ENCODE results near the gene LASP1.
"Not testable (repeated sequence)": the region's sequence is repeated elsewhere in the genome, so short reads cannot be mapped to it uniquely, and the experiment has no call there.

The LASP1 gene

DNA sequence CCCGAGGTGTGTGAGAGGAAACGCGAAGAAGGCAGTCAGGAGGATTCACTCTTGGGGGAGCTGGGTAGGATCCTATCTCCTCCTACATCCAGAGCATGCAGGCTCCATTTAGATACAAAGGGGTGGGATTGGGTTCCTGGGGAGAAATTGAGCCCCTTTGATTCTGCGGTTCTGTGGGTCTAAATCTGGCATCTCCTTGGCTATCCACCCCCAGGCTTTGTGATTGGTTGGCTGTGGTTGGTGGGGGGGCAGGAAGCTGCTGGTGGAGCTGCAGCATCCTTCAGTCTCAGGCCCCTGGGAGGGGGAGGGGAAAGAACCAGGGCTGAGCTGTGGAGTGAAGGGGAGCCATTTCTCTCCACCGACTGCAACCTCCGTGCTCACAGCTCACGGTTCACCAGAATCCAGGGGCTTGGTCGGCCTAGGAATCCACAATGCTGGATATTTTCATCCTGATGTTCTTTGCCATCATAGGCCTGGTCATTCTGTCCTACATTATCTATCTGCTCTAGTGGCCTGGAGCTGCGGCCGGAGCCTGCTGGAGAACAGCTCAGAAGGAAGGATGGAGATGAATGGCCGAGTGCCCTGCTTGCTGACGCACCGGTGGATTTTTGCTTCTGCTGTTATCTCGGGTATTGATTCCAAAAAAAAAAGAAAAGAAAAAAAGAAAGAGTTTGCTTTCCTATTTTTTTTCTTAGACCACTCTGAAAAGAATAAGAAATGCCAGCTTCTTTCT lies 55.6 kb downstream of the LASP1 start, which contains the start of gene LASP1NB:
Gene LASP1NB, plus strand, starts transcription at position 352 of the 733 bp plus-strand sequence.
- peak in 55 of 56 donors; percentile 39 to 95 (median 84) for DNase-seq

DNA sequence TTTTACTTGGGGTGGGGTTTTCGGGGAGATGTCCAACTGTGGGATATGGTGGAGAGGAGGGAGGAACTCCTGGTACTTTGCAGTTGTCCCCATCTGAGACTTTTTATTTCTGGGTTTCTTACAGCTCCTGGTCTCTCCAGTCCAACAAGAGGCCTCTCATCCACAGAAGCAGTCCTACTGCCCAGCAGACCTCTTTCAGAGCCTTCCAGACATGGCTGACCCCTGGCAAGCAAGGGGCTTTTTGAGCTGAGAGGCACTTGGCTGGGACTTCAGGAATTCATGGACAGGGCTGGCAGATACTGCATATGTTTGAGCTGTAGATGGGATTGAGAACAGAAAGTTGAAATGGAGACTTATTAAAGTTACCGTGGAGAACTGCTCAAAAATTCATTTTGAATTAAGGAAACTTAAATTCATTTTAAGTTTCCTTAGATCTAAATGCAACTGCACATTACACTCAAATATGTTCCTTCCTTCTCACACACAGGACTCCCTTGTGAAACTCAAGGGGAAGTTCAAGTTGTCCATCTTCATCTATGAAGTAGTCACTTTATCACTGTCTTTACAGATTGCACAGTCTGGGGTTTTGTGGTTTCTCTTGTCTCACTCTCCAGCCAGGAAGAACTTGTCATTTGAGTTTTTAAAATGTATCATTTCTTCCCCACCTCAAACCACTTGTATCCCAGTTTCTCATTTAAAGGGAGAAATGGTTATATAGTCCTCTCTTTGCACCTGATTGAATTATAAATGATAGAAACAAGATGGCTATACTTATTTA lies 56.6 kb downstream of the LASP1 start:
- DNase-seq, result peak in 8 of 56 donors; percentile 5 to 49 (median 28)

DNA sequence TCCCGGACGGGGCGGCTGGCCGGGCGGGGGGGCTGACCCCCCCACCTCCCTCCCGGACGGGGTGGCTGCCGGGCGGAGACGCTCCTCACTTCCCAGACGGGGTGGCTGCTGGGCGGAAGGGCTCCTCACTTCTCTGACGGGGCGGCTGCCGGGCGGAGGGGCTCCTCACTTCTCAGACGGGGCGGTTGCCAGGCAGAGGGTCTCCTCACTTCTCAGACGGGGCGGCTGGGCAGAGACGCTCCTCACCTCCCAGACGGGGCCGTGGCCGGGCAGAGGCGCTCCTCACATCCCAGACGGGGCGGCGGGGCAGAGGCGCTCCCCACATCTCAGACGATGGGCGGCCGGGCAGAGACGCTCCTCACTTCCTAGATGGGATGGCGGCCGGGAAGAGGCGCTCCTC lies 60.9 kb downstream of the LASP1 start:
- DNase-seq, result not testable (repeated sequence)

DNA sequence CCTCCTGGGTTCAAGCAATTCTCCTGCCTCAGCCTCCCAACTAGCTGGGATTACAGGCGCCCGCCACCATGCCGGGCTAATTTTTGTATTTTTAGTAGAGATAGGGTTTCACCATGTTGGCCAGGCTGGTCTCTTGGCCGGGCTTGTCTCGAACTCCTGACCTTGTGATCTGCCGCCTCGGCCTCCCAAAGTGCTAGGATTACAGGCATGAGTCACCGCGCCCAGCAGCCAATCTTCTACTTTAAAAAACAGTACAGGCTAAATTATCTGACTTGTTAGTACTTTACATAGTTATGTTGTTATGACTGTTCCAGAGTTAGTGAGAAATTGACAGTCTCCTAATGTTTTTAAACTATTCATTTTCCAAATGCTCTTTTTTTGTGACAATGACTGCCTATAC lies 64.1 kb downstream of the LASP1 start:
- DNase-seq, result not testable (repeated sequence)

DNA sequence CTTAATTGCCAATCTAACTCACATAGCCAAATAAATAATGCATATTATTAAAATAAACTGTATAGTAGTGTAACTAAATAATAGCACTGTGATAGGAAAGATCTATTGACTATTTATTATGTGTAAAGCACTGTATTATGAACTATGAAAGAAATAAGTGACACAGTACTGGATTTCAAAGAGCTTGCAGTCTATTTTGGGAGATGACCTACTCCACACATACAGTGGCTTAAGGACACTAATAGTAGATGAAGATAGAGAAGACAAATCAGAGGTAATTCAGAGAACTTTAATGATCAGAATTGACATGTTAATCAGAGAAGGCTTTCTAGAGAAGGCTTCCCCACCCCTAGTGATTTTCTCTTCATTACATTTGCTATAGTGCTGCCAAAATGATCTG lies 70.1 kb downstream of the LASP1 start:
- DNase-seq, result no peak

DNA sequence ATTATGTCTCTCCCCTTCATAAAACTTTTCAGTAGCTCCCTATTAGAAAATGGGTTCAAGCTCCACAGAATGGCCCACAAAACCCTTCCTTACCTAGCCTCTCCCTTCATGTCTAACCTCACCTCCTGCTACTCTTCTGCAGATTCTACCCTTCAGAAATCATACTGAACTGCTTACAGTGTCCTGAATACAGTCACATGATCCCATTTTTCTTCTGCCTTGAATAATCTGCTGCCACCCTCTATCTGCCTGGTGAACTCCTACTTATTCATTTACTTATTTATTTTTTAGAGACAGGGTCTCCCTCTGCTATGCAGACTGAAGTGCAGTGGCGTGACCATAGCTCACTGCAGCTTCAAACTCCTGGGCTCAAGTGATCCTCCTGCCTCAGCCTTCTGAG lies 70.5 kb downstream of the LASP1 start:
- no peak for DNase-seq

DNA sequence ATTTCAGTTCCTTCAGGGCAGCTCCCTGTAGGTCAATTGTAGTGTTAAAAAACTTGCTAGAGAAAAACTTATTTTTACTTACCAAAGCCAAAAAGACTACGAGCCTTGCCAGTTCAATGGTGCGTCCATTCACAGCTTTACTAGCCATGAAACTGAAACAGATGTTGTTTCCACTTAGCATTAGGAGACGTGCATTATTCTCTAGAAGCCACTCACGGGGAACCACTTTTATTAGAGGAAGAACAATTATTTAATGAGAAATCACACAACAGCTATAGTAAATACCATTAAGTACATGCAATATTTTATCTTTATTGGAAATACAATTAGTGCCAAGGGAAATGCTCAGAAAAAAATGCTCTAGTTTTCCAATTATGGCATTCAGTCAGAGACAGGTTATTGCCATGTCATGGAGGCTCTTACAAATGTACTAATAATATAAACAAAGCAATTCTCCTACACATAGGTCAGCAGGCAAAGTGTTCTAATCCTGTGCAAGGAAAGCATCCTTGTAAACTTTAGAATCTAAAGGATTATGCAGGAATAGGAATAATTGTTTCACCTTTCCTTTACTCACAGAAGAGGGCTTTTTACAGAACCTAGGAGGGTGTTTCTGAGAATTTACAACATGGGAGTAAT lies 73.0 kb downstream of the LASP1 start:
- no peak for DNase-seq

DNA sequence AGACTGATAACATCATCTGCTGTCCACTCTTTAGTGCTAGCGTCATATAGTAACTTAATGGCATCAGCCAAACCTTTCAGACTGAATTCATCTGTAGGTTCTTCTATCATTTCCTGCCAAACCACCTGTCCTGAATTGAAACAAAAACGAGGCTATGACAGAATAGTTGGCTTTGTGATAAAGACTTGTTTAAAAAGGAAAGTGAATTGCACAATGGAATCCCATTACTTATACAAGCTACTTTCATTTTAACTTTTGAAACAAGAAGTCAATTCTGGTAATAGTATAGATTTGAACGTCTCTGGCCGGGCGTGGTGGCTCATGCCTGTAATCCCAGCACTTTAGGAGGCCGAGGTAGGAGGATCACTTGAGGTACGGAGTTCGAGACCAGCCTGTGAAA lies 73.7 kb downstream of the LASP1 start:
- no peak for DNase-seq

DNA sequence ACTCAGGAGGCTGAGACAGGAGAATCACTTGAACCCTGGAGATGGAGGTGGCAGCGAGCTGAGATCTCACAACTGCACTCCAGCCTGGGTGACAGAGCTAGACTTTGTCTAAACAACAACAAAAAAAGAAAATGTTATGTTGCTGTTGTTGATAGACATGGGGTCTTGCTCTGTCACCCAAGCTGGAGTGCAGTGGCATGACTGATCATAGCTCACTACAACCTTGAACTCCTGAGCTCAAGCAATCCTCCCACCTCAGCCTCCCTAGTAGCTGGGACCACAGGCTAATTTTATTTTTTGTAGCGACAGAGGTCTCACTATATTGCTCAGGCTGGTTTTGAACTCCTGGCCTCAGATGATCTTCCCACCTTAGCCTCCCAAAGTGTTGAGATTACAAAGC lies 77.3 kb downstream of the LASP1 start:
- no peak for DNase-seq

DNA sequence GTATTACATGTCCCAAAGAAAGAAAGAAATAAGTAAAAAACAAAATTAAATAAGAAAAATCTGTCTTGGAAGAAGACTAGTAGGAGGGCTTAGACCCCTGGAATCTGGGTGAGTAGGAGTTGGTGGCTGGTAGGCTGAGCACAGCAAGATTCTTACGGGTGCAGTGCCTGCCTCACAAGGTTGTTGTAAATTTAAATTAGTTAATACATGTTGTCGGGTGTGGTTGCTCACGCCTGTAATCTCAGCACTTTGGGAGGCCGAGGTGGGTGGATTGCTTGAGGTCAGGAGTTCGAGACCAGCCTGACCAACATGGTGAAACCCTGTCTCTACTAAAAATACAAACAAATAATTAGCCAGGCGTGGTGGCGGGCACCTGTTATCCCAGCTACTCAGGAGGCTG lies 83.9 kb downstream of the LASP1 start:
- DNase-seq, result not testable (repeated sequence)

DNA sequence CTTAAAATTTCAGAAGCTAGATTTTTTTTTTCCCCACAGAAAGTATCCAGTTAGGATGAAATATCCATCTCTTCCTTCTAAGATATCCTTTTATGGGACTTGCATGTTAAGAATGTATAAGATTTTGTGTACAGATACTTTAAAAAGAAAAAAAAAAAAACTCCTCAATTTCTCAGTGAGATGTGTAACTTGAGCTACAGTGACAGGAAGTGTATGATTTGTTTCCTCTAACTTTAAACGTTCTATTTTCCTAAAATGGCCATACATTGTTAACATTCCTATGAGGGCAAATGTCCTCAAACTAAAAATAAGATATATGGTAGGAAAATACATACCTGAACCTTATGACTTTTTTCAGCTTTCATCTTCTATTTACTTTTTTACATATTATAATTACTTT lies 88.5 kb downstream of the LASP1 start:
- DNase-seq, result no peak

DNA sequence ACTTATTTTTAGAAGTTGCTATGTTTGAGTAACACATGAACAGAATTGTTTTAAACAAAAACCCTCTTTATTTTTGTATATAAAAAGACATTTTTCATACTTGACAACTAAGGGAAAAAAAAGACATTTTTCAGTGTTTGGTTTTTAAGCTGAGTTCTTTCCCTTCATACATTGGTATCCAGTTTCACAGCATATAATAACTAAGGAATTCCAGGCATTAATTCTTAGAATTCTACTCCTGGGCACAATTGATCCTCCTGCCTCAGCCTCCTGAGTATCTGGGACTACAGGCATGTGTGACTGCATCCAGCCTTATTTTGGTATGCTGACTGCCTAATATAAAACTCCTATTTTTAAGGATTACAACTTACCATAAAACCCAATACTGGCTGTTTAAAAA lies 88.9 kb downstream of the LASP1 start:
- DNase-seq, result no peak

DNA sequence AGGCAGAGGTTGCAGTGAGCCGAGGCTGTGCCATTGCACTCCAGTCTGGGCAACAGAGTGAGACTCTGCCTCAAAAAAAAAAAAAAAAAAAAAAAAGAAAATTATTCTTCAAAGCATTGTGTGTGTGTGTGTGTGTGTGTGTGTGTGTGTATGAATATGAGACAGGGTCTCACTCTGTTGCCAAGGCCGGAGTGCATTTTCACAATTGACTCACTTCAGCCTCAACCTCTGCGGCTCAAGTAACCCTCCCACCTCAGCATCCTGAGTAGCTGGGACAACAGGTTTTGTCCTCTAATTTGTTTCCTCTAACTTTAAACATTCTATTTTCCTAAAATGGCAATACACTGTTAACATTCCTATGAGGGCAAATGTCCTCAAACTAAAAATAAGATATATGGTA lies 89.7 kb downstream of the LASP1 start:
- DNase-seq, result no peak

DNA sequence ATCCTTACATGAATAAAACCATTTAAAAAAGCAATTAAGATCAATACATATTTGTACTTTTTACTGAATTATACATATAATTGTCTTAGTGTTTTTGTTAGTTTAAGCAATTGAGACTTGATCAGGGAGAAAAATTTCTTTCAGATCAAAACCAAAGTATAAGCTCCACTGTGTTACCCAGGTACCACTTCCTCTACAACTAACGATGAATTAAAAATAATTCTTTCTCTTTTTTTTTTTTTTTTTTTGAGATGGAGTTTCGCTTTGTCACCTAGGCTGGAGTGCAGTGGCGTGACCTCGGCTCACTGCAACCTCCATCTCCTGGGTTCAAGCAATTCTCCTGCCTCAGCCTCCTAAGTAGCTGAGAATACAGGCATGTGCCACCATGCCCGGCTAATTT lies 90.5 kb downstream of the LASP1 start:
- DNase-seq, result no peak

DNA sequence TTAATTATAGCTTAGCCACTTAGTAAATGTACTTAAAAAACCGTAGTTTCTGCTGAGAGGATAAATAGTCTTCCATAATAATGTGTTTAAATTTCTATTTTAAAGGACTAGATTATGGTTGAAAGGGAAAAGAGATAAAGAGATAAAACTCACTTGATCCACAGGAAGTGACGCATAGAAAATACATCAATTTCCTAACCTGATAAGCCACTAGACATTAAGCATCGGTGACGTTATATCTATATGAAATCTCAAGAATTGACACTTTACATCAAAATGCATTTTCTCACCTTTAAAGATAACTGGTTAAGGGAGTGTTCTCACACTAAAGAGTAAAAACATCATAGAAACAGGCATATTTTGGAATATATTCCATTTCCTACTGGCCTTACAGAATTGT lies 91.6 kb downstream of the LASP1 start:
- DNase-seq, result no peak

DNA sequence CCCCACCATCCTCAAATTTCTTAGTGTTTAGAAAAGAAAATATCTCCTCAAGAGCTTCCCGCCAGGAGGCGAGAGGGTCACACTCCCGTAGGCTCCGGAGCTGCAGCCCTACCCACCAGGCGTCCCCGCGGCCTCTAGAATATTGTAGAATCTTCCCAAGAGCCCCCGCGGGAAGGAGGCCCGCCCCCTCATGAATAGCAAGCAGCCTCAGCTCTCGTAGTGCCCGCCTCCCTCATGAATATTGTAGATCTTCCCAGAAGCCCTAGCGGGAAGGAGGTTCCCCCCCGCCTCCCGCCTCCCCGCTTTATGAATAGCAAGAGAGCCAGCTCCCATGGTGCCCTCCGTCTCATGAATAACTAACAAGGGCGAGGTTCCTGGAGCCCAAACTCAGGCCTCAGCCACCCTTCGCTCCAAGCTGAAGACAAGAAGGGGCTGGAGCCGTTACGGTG lies 97.5 kb downstream of the LASP1 start, which contains the start of gene FBXO47:
Gene FBXO47, minus strand, starts transcription at position 114 of the 449 bp plus-strand sequence. CDS start 4,378 bp downstream, outside the sequence.
- peak; percentile 19 to 94 (median 79) for DNase-seq

DNA sequence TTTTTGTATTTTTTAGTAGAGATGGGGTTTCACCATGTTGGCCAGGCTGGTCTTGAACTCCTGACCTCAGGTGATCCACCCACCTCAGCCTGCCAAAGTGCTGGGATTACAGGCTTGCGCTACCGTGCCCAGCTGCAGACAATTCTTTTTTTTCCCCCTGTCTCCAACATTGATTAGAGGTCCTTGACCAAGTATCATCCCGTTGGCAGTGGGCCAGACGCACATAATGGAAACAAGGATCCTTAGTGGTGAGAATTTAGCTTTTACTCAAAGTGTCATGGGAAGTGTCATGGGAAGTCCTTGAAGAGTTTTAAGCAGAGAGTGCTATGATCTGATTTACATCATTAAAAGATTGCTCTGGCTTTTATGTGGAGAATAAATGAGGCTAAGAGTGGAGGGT lies 99.4 kb downstream of the LASP1 start:
- DNase-seq, result no peak

DNA sequence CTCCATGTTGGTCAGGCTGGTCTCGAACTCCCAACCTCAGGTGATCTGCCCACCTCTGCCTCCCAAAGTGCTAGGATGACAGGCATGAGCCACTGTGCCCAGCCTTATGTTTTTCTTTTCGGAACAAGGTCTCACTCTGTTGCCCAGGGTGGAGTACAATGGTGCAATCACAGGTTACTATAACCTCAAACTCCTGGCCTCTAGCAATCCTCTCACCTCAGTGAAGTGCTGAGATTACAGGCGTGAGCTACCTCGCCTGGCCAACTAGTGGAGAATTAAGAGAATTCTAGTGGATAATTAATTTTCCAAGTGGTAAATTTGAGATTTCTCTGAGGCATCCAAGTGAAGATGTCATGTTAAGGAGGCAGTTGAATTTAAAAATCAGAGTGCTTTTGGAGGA lies 100.3 kb downstream of the LASP1 start:
- DNase-seq, result no peak

DNA sequence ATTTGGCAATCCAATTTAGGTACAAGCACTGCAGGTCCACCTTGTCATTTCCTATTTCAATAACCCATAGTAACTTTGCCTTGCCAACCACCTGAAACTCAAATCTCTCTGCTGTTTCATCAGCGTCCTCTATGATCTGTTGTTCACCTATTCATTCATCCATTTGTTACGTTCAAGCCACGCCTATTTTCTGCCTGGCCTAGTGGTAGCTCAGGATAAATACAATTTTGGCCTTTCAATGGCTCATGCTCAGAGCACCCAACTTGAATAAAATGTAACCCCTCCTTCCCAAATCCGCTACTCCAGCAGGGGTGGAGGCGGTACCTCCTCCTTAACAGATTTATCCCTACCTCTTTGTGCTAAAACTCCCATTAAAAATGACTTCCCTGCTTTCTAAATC lies 100.9 kb downstream of the LASP1 start:
- no peak for DNase-seq

Data from nucleus accumbens (tissue), 56 donors.